Mucosa of descending colon (tissue), 3 donors: Measurements from ENCODE around the gene CD3G. TPM values are rescaled to one million over a fixed set of nuclear protein-coding genes. Genes with fewer than 3 reads are reported as not detected.

Experiments
- ATAC-seq: fragments of 200-7000 bp; cut with Tn5 transposase; one replicate; pipeline ENCODE4 v1.9.1; 2020; ENCODE audit warnings: mild to moderate bottlenecking, moderate library complexity
- DNase-seq, 3 donors: peaks; one replicate each; pipeline ENCODE4 v3.0.0-alpha.2; 2020
- H3K36me3 ChIP-seq: fragments of 200-600 bp; one replicate; pipeline ENCODE4 v1.8.0; 2021; ENCODE audit warnings: low read depth, mild to moderate bottlenecking
- H3K4me1 ChIP-seq: fragments of 200-600 bp; one replicate; pipeline ENCODE4 v1.8.0; 2021; ENCODE audit warnings: low read depth, mild to moderate bottlenecking
- H3K4me3 ChIP-seq: fragments of 200-600 bp; one replicate; pipeline ENCODE4 v1.8.0; 2021; ENCODE audit warnings: mild to moderate bottlenecking
- H3K9me3 ChIP-seq: fragments of 200-600 bp; one replicate; pipeline ENCODE4 v1.8.0; 2021; ENCODE audit warnings: mild to moderate bottlenecking
- intact Hi-C, 2 donors: fragments of 100-400 bp; cut with DNase I in 1 of 2; cut with micrococcal nuclease in 1 of 2; formaldehyde crosslinking; loops; one replicate each; pipeline versions ENCODE4 v1.11.0 to v1.11.1; 2022; cut with DNase I, micrococcal nuclease
- total RNA-seq, 3 donors: library from RNA; stranded (reverse); fragmentation: NEBNext Ultra II Directional in 2 of 3; extraction: Animal tissue kit (Norgen Biotek cat#: 25700) in 2 of 3; gene quantifications; one replicate each; pipeline versions ENCODE4 v1.2.1 to v1.2.4, GENCODE V29; 2021 to 2023
- TF ChIP-seq, protein P1 (sequence below): fragments of 200-600 bp; IDR thresholded peaks from one replicate; pipeline ENCODE4 v1.8.0; 2022; ENCODE audit warnings: antibody characterized with exemption, mild to moderate bottlenecking
- donor health status: DM: no; HTN: no; CAD: no; lungs with moderate emphysema.
- donor health status: DM: no; HTN: no; CAD: no.
- donor health status: DM: no; HTN: yes; CAD: no.

The CD3G gene
- total RNA-seq, 3 donors from 2014 or later, result 2.8 to 5.1 (median 4.2) TPM

DNA sequence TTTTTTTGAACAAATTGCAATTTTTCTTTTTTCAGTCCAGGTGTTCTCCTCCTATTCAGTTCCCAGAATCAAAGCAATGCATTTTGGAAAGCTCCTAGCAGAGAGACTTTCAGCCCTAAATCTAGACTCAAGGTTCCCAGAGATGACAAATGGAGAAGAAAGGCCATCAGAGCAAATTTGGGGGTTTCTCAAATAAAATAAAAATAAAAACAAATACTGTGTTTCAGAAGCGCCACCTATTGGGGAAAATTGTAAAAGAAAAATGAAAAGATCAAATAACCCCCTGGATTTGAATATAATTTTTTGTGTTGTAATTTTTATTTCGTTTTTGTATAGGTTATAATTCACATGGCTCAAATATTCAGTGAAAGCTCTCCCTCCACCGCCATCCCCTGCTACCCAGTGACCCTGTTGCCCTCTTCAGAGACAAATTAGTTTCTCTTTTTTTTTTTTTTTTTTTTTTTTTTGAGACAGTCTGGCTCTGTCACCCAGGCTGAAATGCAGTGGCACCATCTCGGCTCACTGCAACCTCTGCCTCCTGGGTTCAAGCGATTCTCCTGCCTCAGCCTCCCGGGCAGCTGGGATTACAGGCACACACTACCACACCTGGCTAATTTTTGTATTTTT is 9.1 kb downstream of the CD3G start:
- H3K36me3 ChIP-seq, result no peaks in the 10 kb centered on the region
- no peak overlapping the region for H3K4me3 ChIP-seq
- intact Hi-C loops, result loop anchor here (5.0 to 10.0 kb wide), 3 partner anchors 56 to 158 kb away; no protein-coding TSS in a partner anchor
- H3K4me1 ChIP-seq, result no peaks in the 10 kb centered on the region
- no peaks in the 10 kb centered on the region for H3K9me3 ChIP-seq
- TF ChIP-seq, protein P1, sequence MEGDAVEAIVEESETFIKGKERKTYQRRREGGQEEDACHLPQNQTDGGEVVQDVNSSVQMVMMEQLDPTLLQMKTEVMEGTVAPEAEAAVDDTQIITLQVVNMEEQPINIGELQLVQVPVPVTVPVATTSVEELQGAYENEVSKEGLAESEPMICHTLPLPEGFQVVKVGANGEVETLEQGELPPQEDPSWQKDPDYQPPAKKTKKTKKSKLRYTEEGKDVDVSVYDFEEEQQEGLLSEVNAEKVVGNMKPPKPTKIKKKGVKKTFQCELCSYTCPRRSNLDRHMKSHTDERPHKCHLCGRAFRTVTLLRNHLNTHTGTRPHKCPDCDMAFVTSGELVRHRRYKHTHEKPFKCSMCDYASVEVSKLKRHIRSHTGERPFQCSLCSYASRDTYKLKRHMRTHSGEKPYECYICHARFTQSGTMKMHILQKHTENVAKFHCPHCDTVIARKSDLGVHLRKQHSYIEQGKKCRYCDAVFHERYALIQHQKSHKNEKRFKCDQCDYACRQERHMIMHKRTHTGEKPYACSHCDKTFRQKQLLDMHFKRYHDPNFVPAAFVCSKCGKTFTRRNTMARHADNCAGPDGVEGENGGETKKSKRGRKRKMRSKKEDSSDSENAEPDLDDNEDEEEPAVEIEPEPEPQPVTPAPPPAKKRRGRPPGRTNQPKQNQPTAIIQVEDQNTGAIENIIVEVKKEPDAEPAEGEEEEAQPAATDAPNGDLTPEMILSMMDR, result peak; percentile 34
- DNase-seq (no peak), ATAC-seq (no peak)

DNA sequence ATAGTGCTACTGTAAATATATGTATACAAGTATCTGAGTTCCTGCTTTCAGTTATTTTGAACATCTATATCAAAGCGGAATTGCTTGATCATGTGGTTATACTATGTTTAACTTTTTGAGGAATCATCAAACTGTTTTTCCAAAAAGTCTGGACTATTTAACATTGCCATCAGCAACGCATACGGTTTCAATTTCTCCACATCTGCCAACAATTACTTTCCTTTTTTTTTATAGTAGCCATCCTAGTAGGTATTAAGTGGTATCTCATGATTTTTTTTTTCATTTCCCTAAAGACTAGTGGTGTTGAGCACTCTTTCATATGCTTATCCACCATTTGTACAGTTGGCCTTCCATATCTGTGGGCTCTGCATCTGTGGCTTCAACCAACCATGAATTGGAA is 13.9 kb downstream of the CD3G start:
- no peaks in the 10 kb centered on the region for H3K9me3 ChIP-seq
- TF ChIP-seq, protein P1, result no peak
- H3K4me3 ChIP-seq, result no peak overlapping the region

DNA sequence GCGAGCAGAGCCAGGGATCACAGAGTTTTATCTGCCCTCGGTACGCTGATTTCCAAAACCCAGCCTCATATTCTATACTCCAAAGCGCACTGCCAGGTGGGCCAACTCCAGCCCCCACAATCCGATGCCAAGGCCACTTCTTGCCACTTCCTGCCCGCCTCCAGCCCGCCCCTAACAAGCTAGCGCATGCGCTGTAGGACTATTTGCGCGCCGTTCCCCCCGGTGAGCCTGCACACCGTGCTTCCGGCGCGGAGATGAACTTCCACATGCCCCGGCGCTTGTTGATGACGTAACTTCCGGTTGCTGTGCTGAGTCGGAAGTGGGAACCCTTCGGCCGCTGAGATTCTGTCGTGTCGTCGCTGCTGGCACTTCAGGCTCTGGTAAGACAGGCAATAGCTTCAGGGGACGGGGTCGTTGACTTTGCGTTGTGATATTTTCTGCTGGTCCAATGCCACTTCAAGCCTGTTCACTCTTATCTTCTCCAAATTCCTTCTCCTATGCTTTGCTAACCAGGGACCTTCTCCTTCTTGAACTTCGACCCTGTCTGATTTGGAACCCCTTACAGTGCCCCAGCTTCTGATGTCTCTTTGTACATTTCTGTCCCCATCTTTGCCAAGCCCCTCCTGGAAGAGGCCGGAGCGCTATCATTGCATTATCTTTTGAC is 15.3 kb downstream of the CD3G start, which contains the start of gene UBE4A:
UBE4A (plus strand) TSS at position 306 of the 664 bp plus-strand sequence. CDS start 5,481 bp downstream, outside the sequence.
- peak; percentile 100 for ATAC-seq
- no peaks in the 10 kb centered on the region for H3K9me3 ChIP-seq

More for the DNA sequence above, 13.9 kb downstream of the CD3G start:
- ATAC-seq (no peak), DNase-seq (no peak)
- Histone ChIP-seq H3K36me3 (peaks cover 3% of the 10 kb centered on the region), H3K4me1 (peaks cover 4% of the 10 kb centered on the region)
- intact Hi-C loops, result loop anchor here in 1 of 2 donors (10.0 kb wide), 1 partner anchor 163 kb away; no protein-coding TSS in a partner anchor

DNA sequence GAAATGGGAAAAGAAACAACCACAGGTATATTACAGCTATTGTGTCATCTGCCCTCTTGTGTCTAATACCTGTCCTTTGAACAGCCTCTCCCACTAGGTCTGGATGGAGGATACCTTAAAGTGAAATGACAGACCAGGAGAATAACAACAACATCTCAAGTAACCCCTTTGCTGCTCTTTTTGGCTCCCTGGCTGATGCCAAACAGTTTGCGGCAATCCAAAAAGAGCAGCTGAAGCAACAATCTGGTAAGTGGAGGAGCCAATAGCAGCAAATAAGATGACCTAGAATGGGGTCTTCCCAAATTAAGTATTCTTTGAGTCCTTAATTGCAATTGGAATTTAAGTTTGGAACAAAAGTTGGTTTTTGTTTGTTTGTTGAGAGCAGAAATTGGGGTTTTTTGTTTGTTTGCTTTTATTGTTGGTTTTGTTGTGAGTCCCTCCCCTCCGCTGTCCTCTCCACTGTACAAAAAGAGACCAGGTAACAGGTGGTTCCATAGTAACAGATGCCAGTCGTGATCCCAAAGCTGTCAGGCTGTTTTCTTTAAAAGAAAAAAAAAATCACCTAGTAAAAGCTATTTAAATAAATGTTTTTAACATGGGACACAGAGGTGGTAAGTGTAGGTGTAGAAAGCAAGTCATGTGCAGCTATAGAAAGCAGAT is 20.9 kb downstream of the CD3G start:
- no peak for ATAC-seq
- intact Hi-C loops, result no loop called here

More for the DNA sequence above, 15.3 kb downstream of the CD3G start, which contains the start of gene UBE4A:
- peak; percentile 97 to 99 (median 98) for DNase-seq
- peaks cover 4% of the 10 kb centered on the region for H3K4me1 ChIP-seq
- H3K4me3 ChIP-seq, result peak within 1 kb of the TSS; percentile 37
- TF ChIP-seq, protein P1, result no peak
- peaks cover 3% of the 10 kb centered on the region for H3K36me3 ChIP-seq
- intact Hi-C loops, result loop anchor here in 1 of 2 donors (10.0 kb wide), 1 partner anchor 165 kb away; no protein-coding TSS in a partner anchor

DNA sequence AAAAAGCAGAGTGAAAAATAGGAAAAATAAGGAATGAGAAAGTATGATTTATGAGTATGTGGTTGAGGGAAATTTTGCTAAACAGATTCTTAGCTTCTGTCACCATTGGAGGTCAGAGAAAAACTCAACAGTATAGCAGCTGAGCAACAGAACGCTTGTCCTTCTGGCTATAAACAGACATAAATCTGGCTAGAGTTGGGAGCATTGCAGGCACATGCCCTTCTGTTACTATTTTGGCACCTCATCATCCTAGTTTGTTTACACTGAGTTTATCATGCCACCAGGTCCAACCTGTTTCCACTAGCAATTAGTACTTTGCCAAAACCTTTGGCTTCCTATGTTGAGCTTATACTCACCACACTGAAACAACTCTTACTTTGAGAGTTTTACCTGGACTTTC is 22.1 kb downstream of the CD3G start:
- TF ChIP-seq, protein P1, result no peak
- intact Hi-C loops, result no loop called here
- DNase-seq (no peak), ATAC-seq (no peak)
- H3K9me3 ChIP-seq, result no peaks in the 10 kb centered on the region
- H3K4me1 ChIP-seq, result no peaks in the 10 kb centered on the region
- peaks cover 2% of the 10 kb centered on the region for H3K36me3 ChIP-seq
- H3K4me3 ChIP-seq, result no peak overlapping the region

More for the DNA sequence above, 20.9 kb downstream of the CD3G start:
- no peak for DNase-seq
- TF ChIP-seq, protein P1, result no peak
- Histone ChIP-seq H3K36me3 (peaks cover 3% of the 10 kb centered on the region), H3K9me3 (no peaks in the 10 kb centered on the region), H3K4me3 (no peak overlapping the region), H3K4me1 (peaks cover 4% of the 10 kb centered on the region)
